Esophagus muscularis mucosa (tissue), 4 donors: ENCODE data around the gene KYAT1.

ENCODE experiments used
- EP300 ChIP-seq: sonication (generic); formaldehyde crosslinking; IDR thresholded peaks from one replicate; pipeline ENCODE4 v1.6.1; 2017; ENCODE audit warnings: antibody characterized with exemption
- POLR2A ChIP-seq: fragments of 450-650 bp; IDR thresholded peaks from one replicate; pipeline ENCODE4 v1.6.1; 2017; ENCODE audit warnings: antibody characterized with exemption, moderate library complexity, mild to moderate bottlenecking, low read depth
- POLR2AphosphoS5 ChIP-seq, 2 donors: sonication (generic); formaldehyde crosslinking; IDR thresholded peaks; one replicate each; pipeline ENCODE4 v1.6.1; 2017; ENCODE audit warnings: antibody characterized with exemption in 2 of 2
- TF ChIP-seq, protein P1 (sequence below), 3 experiments: fragments of 200-600 bp in 2 of 3; fragments of 450-650 bp in 1 of 3; sonication (generic) in 2 of 3; IDR thresholded peaks; one replicate each; pipeline ENCODE4 v1.5.1; 2017 to 2019; ENCODE audit warnings: antibody characterized with exemption in 3 of 3, mild to moderate bottlenecking in 2 of 3, moderate library complexity in 1 of 3

DNA sequence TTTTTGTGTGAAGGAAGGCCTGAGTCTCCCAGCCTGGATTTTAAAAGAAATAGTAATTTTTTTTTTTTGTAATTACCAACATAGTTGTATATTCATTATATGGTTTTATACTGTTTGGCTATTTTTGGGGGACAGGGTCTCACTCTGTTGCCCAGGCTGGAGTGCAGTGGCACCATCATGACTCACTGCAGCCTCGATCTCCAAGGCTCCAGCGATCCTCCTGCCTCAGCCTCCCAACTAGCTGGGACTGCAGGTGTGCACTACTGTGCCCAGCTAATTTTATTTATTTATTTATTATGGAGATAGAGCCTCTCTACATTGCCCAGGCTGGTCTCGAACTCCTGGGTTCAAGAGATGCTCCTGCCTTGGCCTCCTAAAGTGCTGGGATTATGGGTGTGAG lies 5.3 kb upstream of the KYAT1 start:
- TF ChIP-seq, protein P1, sequence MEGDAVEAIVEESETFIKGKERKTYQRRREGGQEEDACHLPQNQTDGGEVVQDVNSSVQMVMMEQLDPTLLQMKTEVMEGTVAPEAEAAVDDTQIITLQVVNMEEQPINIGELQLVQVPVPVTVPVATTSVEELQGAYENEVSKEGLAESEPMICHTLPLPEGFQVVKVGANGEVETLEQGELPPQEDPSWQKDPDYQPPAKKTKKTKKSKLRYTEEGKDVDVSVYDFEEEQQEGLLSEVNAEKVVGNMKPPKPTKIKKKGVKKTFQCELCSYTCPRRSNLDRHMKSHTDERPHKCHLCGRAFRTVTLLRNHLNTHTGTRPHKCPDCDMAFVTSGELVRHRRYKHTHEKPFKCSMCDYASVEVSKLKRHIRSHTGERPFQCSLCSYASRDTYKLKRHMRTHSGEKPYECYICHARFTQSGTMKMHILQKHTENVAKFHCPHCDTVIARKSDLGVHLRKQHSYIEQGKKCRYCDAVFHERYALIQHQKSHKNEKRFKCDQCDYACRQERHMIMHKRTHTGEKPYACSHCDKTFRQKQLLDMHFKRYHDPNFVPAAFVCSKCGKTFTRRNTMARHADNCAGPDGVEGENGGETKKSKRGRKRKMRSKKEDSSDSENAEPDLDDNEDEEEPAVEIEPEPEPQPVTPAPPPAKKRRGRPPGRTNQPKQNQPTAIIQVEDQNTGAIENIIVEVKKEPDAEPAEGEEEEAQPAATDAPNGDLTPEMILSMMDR (IDR thresholded peaks at IDR 0.05), result no peak
- TF ChIP-seq POLR2A (no peak), POLR2AphosphoS5 (IDR thresholded peaks at IDR 0.05) (no peak), EP300 (no peak)
